Thyroid gland (tissue), 4 donors: ENCODE data around the gene NR1H2. TPM values are rescaled to one million over a fixed set of nuclear protein-coding genes. Genes with fewer than 3 reads are reported as not detected.

Source experiments
- DNase-seq, 2 donors: peaks; one replicate each; pipeline ENCODE4 v3.0.0-alpha.2; 2019
- H3K27ac ChIP-seq, 3 donors: fragments of 200-600 bp; sonication (generic); 1 replicate in 2 of 3; 2 replicates in 1 of 3; pipeline ENCODE4 v1.5.1; 2016 to 2019; ENCODE audit warnings: mild to moderate bottlenecking in 1 of 3, moderate library complexity in 1 of 3
- H3K27me3 ChIP-seq: fragments of 200-600 bp; sonication (generic); one replicate; pipeline ENCODE4 v1.5.1; 2019
- H3K36me3 ChIP-seq, 2 donors: fragments of 200-600 bp; sonication (generic); one replicate each; pipeline ENCODE4 v1.5.1; 2016 to 2019
- H3K4me1 ChIP-seq, 2 donors: fragments of 200-600 bp; sonication (generic); one replicate each; pipeline ENCODE4 v1.5.1; 2017 to 2019
- H3K4me3 ChIP-seq, 3 donors: fragments of 200-600 bp; sonication (generic); replicated peaks in 1 of 3; 1 replicate in 2 of 3; 2 replicates in 1 of 3; pipeline ENCODE4 v1.5.1; 2016; ENCODE audit warnings: mild to moderate bottlenecking in 1 of 3
- H3K9me3 ChIP-seq: fragments of 200-600 bp; sonication (generic); one replicate; pipeline ENCODE4 v1.5.1; 2017
- CTCF ChIP-seq, 6 experiments: fragments of 200-600 bp in 3 of 6; fragments of 450-650 bp in 3 of 6; sonication (generic) in 3 of 6; IDR thresholded peaks; one replicate each; pipeline ENCODE4 v1.5.1; 2016 to 2019; ENCODE audit warnings: antibody characterized with exemption in 6 of 6, mild to moderate bottlenecking in 2 of 6, inconsistent platforms in 1 of 6, moderate library complexity in 1 of 6
- POLR2A ChIP-seq, 2 donors: fragments of 450-650 bp; IDR thresholded peaks; one replicate each; pipeline ENCODE4 v1.6.1; 2017; ENCODE audit warnings: antibody characterized with exemption in 2 of 2, mild to moderate bottlenecking in 2 of 2, moderate library complexity in 1 of 2
- WGBS, 2 donors: methylation state at CpG; one replicate each; pipeline ENCODE4 v1.1.5; 2017; 5-methylcytosine and 5-hydroxymethylcytosine counted together
- intact Hi-C: fragments of 100-400 bp; cut with DNase I; formaldehyde crosslinking; loops from one replicate; pipeline ENCODE4 v1.15.1; 2023
- total RNA-seq, 4 donors: library from RNA; depleted of rRNA; stranded (reverse); fragments of >200 nt; gene quantifications; one replicate each; pipeline ENCODE4 v1.2.3, GENCODE V29; 2016

The NR1H2 gene
- total RNA-seq, 4 donors from 2014 or later = 76.4 to 114 (median 100) TPM

GRCh38 chr19:50422397-50423278 is 46.4 kb downstream of the NR1H2 start:
- H3K4me3 ChIP-seq = no peak overlapping the region
- H3K4me1 ChIP-seq = no peaks in the 10 kb centered on the region
- H3K36me3 ChIP-seq = no peaks in the 10 kb centered on the region
- DNase-seq = no peak
- WGBS, 2 donors = 85 to 87% methylated on average over 10 to 16 of the region's 18 CpGs
- H3K9me3 ChIP-seq = no peaks in the 10 kb centered on the region
- peaks cover 13% of the 10 kb centered on the region for H3K27me3 ChIP-seq
- TF ChIP-seq CTCF (IDR thresholded peaks at IDR 0.05) (no peak), POLR2A (IDR thresholded peaks at IDR 0.05) (no peak)
- intact Hi-C loops = no loop called here
- H3K27ac ChIP-seq = no peak overlapping the region

GRCh38 chr19:50423279-50424113 is 47.2 kb downstream of the NR1H2 start:
- Histone ChIP-seq H3K4me1 (peaks cover 8% of the 10 kb centered on the region in 2 donors), H3K27me3 (peaks cover 8% of the 10 kb centered on the region), H3K27ac (no peak overlapping the region), H3K36me3 (no peaks in the 10 kb centered on the region), H3K9me3 (no peaks in the 10 kb centered on the region), H3K4me3 (no peak overlapping the region)
- intact Hi-C loops = no loop called here
- no peak for DNase-seq
- TF ChIP-seq CTCF (IDR thresholded peaks at IDR 0.05) (no peak), POLR2A (IDR thresholded peaks at IDR 0.05) (no peak)
- 78 to 84% methylated on average over 14 to 19 of the region's 22 CpGs for WGBS, 2 donors

GRCh38 chr19:50425581-50425980 is 49.3 kb downstream of the NR1H2 start:
- H3K4me1 ChIP-seq = peaks cover 8 to 13% of the 10 kb centered on the region in 2 donors
- no peaks in the 10 kb centered on the region for H3K9me3 ChIP-seq
- H3K27me3 ChIP-seq = no peaks in the 10 kb centered on the region
- no peak overlapping the region for H3K27ac ChIP-seq
- DNase-seq = no peak
- no peak for TF ChIP-seq POLR2A (IDR thresholded peaks at IDR 0.05)
- H3K4me3 ChIP-seq = no peak overlapping the region
- intact Hi-C loops = no loop called here
- H3K36me3 ChIP-seq = no peaks in the 10 kb centered on the region
- 78 to 95% methylated on average over 7 of the region's 7 CpGs for WGBS, 2 donors

- Histone ChIP-seq H3K9me3 (no peaks in the 10 kb centered on the region), H3K36me3 (no peaks in the 10 kb centered on the region), H3K27ac (peak overlapping the region in 1 of 3 donors; percentile 50), H3K4me3 (peak overlapping the region in 1 of 3 donors; percentile 4), H3K27me3 (no peaks in the 10 kb centered on the region), H3K4me1 (peaks cover 12 to 18% of the 10 kb centered on the region in 2 donors)
- TF ChIP-seq CTCF (IDR thresholded peaks at IDR 0.05) (no peak), POLR2A (IDR thresholded peaks at IDR 0.05) (no peak)
- no peak for DNase-seq
- intact Hi-C loops = no loop called here
- WGBS, 2 donors = 84 to 85% methylated on average over 25 to 26 of the region's 26 CpGs
These were observed 51.2 kb downstream of the NR1H2 start for GRCh38 chr19:50427318-50427925.

- Histone ChIP-seq H3K27me3 (no peaks in the 10 kb centered on the region), H3K36me3 (no peaks in the 10 kb centered on the region), H3K4me1 (peaks cover 14 to 22% of the 10 kb centered on the region in 2 donors), H3K4me3 (peak overlapping the region in 1 of 3 donors; percentile 4), H3K27ac (peak overlapping the region in 2 of 3 donors; percentile 17 to 50), H3K9me3 (no peaks in the 10 kb centered on the region)
- peak; percentile 92 to 95 for DNase-seq
- TF ChIP-seq POLR2A (IDR thresholded peaks at IDR 0.05) = peak in 1 of 2 donors; percentile 52
- TF ChIP-seq CTCF (IDR thresholded peaks at IDR 0.05) = no peak
- 17 to 30% methylated on average over 13 to 14 of the region's 38 CpGs for WGBS, 2 donors
- intact Hi-C loops = no loop called here
These were observed 51.8 kb downstream of the NR1H2 start for GRCh38 chr19:50427997-50428425.
